ENCODE measurements around the gene PLBD2. TPM values are rescaled to one million over a fixed set of nuclear protein-coding genes. Genes with fewer than 3 reads are reported as not detected.

Gene PLBD2
- total RNA-seq, 1 donor from 2014 or later: 44.8 TPM

GRCh38 chr12:113437729-113438100, 79.3 kb downstream of the PLBD2 start:
- no peaks in the 10 kb centered on the region for H3K4me1 ChIP-seq

GRCh38 chr12:113438523-113439300, 80.3 kb downstream of the PLBD2 start:
- TF ChIP-seq CTCF (IDR thresholded peaks at IDR 0.05): no peak
- Histone ChIP-seq H3K36me3 (no peaks in the 10 kb centered on the region), H3K4me3 (no peak overlapping the region), H3K27me3 (ENCODE audit: low read depth) (peaks cover 21% of the 10 kb centered on the region), H3K27ac (no peak overlapping the region), H3K4me1 (no peaks in the 10 kb centered on the region), H3K9me3 (no peaks in the 10 kb centered on the region)
- intact Hi-C loops (cut with DNase I): no loop called here
- ATAC-seq: no peak
- DNase-seq: no peak

More at GRCh38 chr12:113437729-113438100, 79.3 kb downstream of the PLBD2 start:
- Histone ChIP-seq H3K27me3 (ENCODE audit: low read depth) (peaks cover 11% of the 10 kb centered on the region), H3K9me3 (no peaks in the 10 kb centered on the region), H3K27ac (no peak overlapping the region), H3K36me3 (no peaks in the 10 kb centered on the region), H3K4me3 (no peak overlapping the region)
- no peak for TF ChIP-seq CTCF (IDR thresholded peaks at IDR 0.05)
- intact Hi-C loops (cut with DNase I): no loop called here
- DNase-seq: no peak
- ATAC-seq: no peak

- no peak for TF ChIP-seq CTCF (IDR thresholded peaks at IDR 0.05)
- DNase-seq (no peak), ATAC-seq (no peak)
- no peak overlapping the region for H3K27ac ChIP-seq
- H3K27me3 ChIP-seq (ENCODE audit: low read depth): peaks cover 27% of the 10 kb centered on the region
- no peaks in the 10 kb centered on the region for H3K9me3 ChIP-seq
- no peaks in the 10 kb centered on the region for H3K4me1 ChIP-seq
- H3K36me3 ChIP-seq: no peaks in the 10 kb centered on the region
- intact Hi-C loops (cut with DNase I): no loop called here
- no peak overlapping the region for H3K4me3 ChIP-seq
Measured at GRCh38 chr12:113439301-113439597, 80.9 kb downstream of the PLBD2 start.

GRCh38 chr12:113439606-113440030, 81.2 kb downstream of the PLBD2 start:
- Histone ChIP-seq H3K9me3 (no peaks in the 10 kb centered on the region), H3K4me3 (no peak overlapping the region), H3K27ac (no peak overlapping the region), H3K4me1 (no peaks in the 10 kb centered on the region), H3K27me3 (ENCODE audit: low read depth) (peaks cover 28% of the 10 kb centered on the region), H3K36me3 (no peaks in the 10 kb centered on the region)
- ATAC-seq (no peak), DNase-seq (no peak)
- TF ChIP-seq CTCF (IDR thresholded peaks at IDR 0.05): peak; percentile 51
- intact Hi-C loops (cut with DNase I): no loop called here

GRCh38 chr12:113440336-113440735, 81.9 kb downstream of the PLBD2 start:
- intact Hi-C loops (cut with DNase I): no loop called here
- H3K4me1 ChIP-seq: no peaks in the 10 kb centered on the region
- no peak overlapping the region for H3K4me3 ChIP-seq
- no peak for TF ChIP-seq CTCF (IDR thresholded peaks at IDR 0.05)
- H3K27me3 ChIP-seq (ENCODE audit: low read depth): peaks cover 28% of the 10 kb centered on the region
- DNase-seq (no peak), ATAC-seq (no peak)
- no peaks in the 10 kb centered on the region for H3K36me3 ChIP-seq
- H3K9me3 ChIP-seq: no peaks in the 10 kb centered on the region
- H3K27ac ChIP-seq: no peak overlapping the region

Other genes with a start within 250 kb of the PLBD2 start
- gene RASAL1, start 222.8 kb upstream of the PLBD2 start, total RNA-seq: 0.41 TPM
- 7.3 TPM for gene CFAP73, start 208.9 kb upstream of the PLBD2 start, total RNA-seq
- gene DDX54, start 173.1 kb upstream of the PLBD2 start, total RNA-seq: 54.9 TPM
- 14.2 TPM for gene RITA1, start 172.9 kb upstream of the PLBD2 start, total RNA-seq
- gene TPCN1, start 137.1 kb upstream of the PLBD2 start, total RNA-seq: 68.1 TPM
- 39.3 TPM for gene SLC8B1, start 23.5 kb upstream of the PLBD2 start, total RNA-seq
- 1.1 TPM for gene SDS, start 45.3 kb downstream of the PLBD2 start, total RNA-seq
- gene SDSL, start 63.8 kb downstream of the PLBD2 start, total RNA-seq: 12.8 TPM
- not detected for gene LHX5, start 113.3 kb downstream of the PLBD2 start, total RNA-seq

Measured in lower lobe of right lung (tissue), 2 donors.